Measurements from ENCODE around the gene CDH2.

GRCh38 chr18:28039691-28040090 lies 137.2 kb downstream of the CDH2 start:
- TF ChIP-seq CTCF (IDR thresholded peaks at IDR 0.05), result no peak
- no peak for TF ChIP-seq POLR2A (IDR thresholded peaks at IDR 0.05)

All from lower leg skin (tissue), 3 donors.